HepG2 (cell line): ENCODE data around the gene FAM81A. TPM values are rescaled to one million over a fixed set of nuclear protein-coding genes. Genes with fewer than 3 reads are reported as not detected.

ENCODE experiments used
- ATAC-seq: fragments of 200-7000 bp; cut with Tn5 transposase; 3 replicates; pipeline ENCODE4 v1.9.1; 2020; ENCODE audit warnings: mild to moderate bottlenecking, moderate library complexity
- BruUV-seq: library from RNA; stranded (reverse); fragments of 400-500 nt; replicated peaks from 2 replicates; lab custom pipeline; 2021; lab: Mats Ljungman, UMichigan
- CTCF ChIA-PET: fragments of 300-600 bp; formaldehyde crosslinking; extraction: SDS; loops from one replicate; lab custom pipeline; 2021; ENCODE audit warnings: low total read pairs, inconsistent platforms, low intra/inter-chr PET ratio; lab: Yijun Ruan, JAX
- POLR2A ChIA-PET: fragments of 350-600 bp; sonication (Branson Sonifier 250); formaldehyde crosslinking; loops from one replicate; lab custom pipeline; 2020; ENCODE audit warnings: antibody characterized with exemption, inconsistent platforms; lab: Yijun Ruan, JAX
- DNase-seq: peaks from one replicate; pipeline ENCODE4 v3.0.0-alpha.2; 2015; ENCODE audit warnings: low spot score
- FAIRE-seq: peaks from 3 replicates; lab custom pipeline; 2011; peaks lifted over from hg19 to GRCh38; lab: Jason Lieb, UNC
- H2AFZ ChIP-seq: one replicate; pipeline ENCODE4 v1.6.1; 2011; ENCODE audit warnings: low read length, inconsistent platforms
- H3K27ac ChIP-seq: fragments of 300-600 bp; 3 replicates; pipeline ENCODE4 v1.8.0; 2011; ENCODE audit warnings: mixed run types, mild to moderate bottlenecking, mixed read lengths, low read length, inconsistent platforms; ENCODE audit not compliant: insufficient read depth; ENCODE audit errors: extremely low read length
- H3K27me3 ChIP-seq, 2 experiments: fragments of 200-600 bp in 1 of 2; 2 replicates in 1 of 2; 3 replicates in 1 of 2; pipeline versions ENCODE4 v1.6.0 to v1.8.0; 2011; ENCODE audit warnings: low read length in 2 of 2, mild to moderate bottlenecking in 2 of 2, moderate library complexity in 2 of 2, inconsistent platforms in 1 of 2; ENCODE audit not compliant: insufficient read depth in 2 of 2, control insufficient read depth in 1 of 2
- H3K36me3 ChIP-seq, 2 experiments: fragments of 200-600 bp in 1 of 2; replicated peaks in 1 of 2; 2 replicates in 1 of 2; 3 replicates in 1 of 2; pipeline versions ENCODE4 v1.5.1 to v1.8.0; 2011; ENCODE audit warnings: low read length in 2 of 2, inconsistent platforms in 1 of 2; ENCODE audit not compliant: insufficient read depth in 2 of 2, control insufficient read depth in 1 of 2
- H3K4me1 ChIP-seq: 2 replicates; pipeline ENCODE4 v1.5.1; 2012; ENCODE audit warnings: low read length, inconsistent platforms; ENCODE audit not compliant: insufficient read depth
- H3K4me2 ChIP-seq: 2 replicates; pipeline ENCODE4 v1.6.0; 2011; ENCODE audit warnings: low read depth, low read length, inconsistent platforms
- H3K4me3 ChIP-seq, 3 experiments: fragments of 200-600 bp in 1 of 3; sonication (generic), shearing (Covaris generic) in 1 of 3; replicated peaks in 1 of 3; 2 replicates each; pipeline ENCODE4 v1.5.1; 2011 to 2016; ENCODE audit warnings: low read length in 3 of 3, inconsistent platforms in 2 of 3, low read depth in 2 of 3, mild to moderate bottlenecking in 2 of 3, control low read depth in 1 of 3, mixed read lengths in 1 of 3; ENCODE audit not compliant: insufficient read depth in 1 of 3
- H3K79me2 ChIP-seq: one replicate; pipeline ENCODE4 v1.6.1; 2011; ENCODE audit warnings: low read length, inconsistent platforms; ENCODE audit not compliant: insufficient read depth
- H3K9ac ChIP-seq: 2 replicates; pipeline ENCODE4 v1.6.0; 2011; ENCODE audit warnings: mild to moderate bottlenecking, low read depth, low read length, inconsistent platforms; ENCODE audit not compliant: insufficient read depth
- H3K9me3 ChIP-seq: 2 replicates; pipeline ENCODE4 v1.5.1; 2012; ENCODE audit warnings: mild to moderate bottlenecking, low read length
- H4K20me1 ChIP-seq: 2 replicates; pipeline ENCODE4 v1.6.0; 2011; ENCODE audit warnings: inconsistent platforms, mild to moderate bottlenecking, low read length, moderate library complexity; ENCODE audit not compliant: insufficient read depth
- FOXP1 ChIP-seq, 2 experiments: fragments of 450-650 bp in 1 of 2; IDR thresholded peaks; 2 replicates each; pipeline ENCODE4 v1.6.1; 2017 to 2018; ENCODE audit warnings: antibody characterized with exemption in 1 of 2
- IKZF4 ChIP-seq: sonication (generic); formaldehyde crosslinking; IDR thresholded peaks from 2 replicates; pipeline ENCODE4 v1.5.1; 2020; ENCODE audit warnings: borderline replicate concordance, mild to moderate bottlenecking, low read depth, missing genetic modification reagents; ENCODE audit errors: not compliant biosample characterization
- NFIC ChIP-seq: IDR thresholded peaks from 2 replicates; pipeline ENCODE4 v1.6.1; 2012; ENCODE audit warnings: mild to moderate bottlenecking, low read length, inconsistent platforms
- PHF5A ChIP-seq: IDR thresholded peaks from one replicate; pipeline ENCODE4 v1.6.1; 2018; ENCODE audit warnings: low read depth, missing genetic modification reagents; ENCODE audit not compliant: unreplicated experiment
- PRMT3 ChIP-seq: sonication (generic); formaldehyde crosslinking; IDR thresholded peaks from 2 replicates; pipeline ENCODE4 v1.8.1; 2022; ENCODE audit warnings: low read depth, mild to moderate bottlenecking, moderate library complexity, missing genetic modification reagents, borderline replicate concordance
- RBAK ChIP-seq: sonication (generic); formaldehyde crosslinking; IDR thresholded peaks from 2 replicates; pipeline ENCODE4 v1.5.1; 2020; ENCODE audit warnings: mild to moderate bottlenecking, missing genetic modification reagents
- SOX6 ChIP-seq, 2 experiments: fragments of 450-650 bp in 1 of 2; sonication (generic) in 1 of 2; formaldehyde crosslinking in 1 of 2; IDR thresholded peaks; 2 replicates each; pipeline versions ENCODE4 v1.4.0 to v1.6.1; 2017 to 2020; ENCODE audit warnings: antibody characterized with exemption in 1 of 2, mild to moderate bottlenecking in 1 of 2, missing genetic modification reagents in 1 of 2
- ZFP82 ChIP-seq: sonication (generic); formaldehyde crosslinking; IDR thresholded peaks from 2 replicates; pipeline ENCODE4 v1.5.1; 2020; ENCODE audit warnings: mild to moderate bottlenecking, missing genetic modification reagents, borderline replicate concordance
- ZMYM4 ChIP-seq: sonication (generic); formaldehyde crosslinking; IDR thresholded peaks from 2 replicates; pipeline ENCODE4 v1.8.1; 2023; ENCODE audit warnings: mild to moderate bottlenecking, missing genetic modification reagents
- ZNF235 ChIP-seq: sonication (generic); formaldehyde crosslinking; IDR thresholded peaks from 2 replicates; pipeline ENCODE4 v1.8.1; 2023; ENCODE audit warnings: mild to moderate bottlenecking, missing genetic modification reagents, borderline replicate concordance
- ZNF616 ChIP-seq: sonication (generic); formaldehyde crosslinking; IDR thresholded peaks from 2 replicates; pipeline ENCODE4 v1.5.0; 2020; ENCODE audit warnings: low read depth, mild to moderate bottlenecking, missing genetic modification reagents
- ZNF672 ChIP-seq: sonication (generic); formaldehyde crosslinking; IDR thresholded peaks from 2 replicates; pipeline ENCODE4 v1.8.1; 2022; ENCODE audit warnings: missing genetic modification reagents
- ZNF737 ChIP-seq: sonication (generic); formaldehyde crosslinking; IDR thresholded peaks from 2 replicates; pipeline ENCODE4 v1.5.0; 2020; ENCODE audit warnings: missing genetic modification reagents, mild to moderate bottlenecking, borderline replicate concordance
- ZNF746 ChIP-seq: sonication (generic); formaldehyde crosslinking; IDR thresholded peaks from 2 replicates; pipeline ENCODE4 v1.8.0; 2022; ENCODE audit warnings: mild to moderate bottlenecking, missing genetic modification reagents
- WGBS: methylation state at CpG from one replicate; pipeline ENCODE4 v1.1.6; 2017; ENCODE audit warnings: low lambda C conversion rate; 5-methylcytosine and 5-hydroxymethylcytosine counted together
- in situ Hi-C: cut with HindIII; loops from 2 replicates; pipeline ENCODE4 v1.10.0; 2017; ENCODE audit warnings: low pct_unique_long_range_greater_than_20kb; ENCODE audit not compliant: extremely low pct_ligation_motif_present
- intact Hi-C: fragments of 100-400 bp; cut with micrococcal nuclease; formaldehyde crosslinking; loops from one replicate; pipeline ENCODE4 v1.10.0; 2022; ENCODE audit not compliant: unreplicated experiment
- polyA plus RNA-seq, 8 experiments: library from polyadenylated mRNA; depleted of rRNA in 3 of 8; stranded (reverse) in 7 of 8; unstranded in 1 of 8; fragments of >200 nt; fragmentation: Illumina TruSeq in 4 of 8; extraction: Trizol in 4 of 8; gene quantifications; 2 replicates each; pipeline versions ENCODE4 v1.2.1 to v1.2.3, GENCODE V29; 2011 to 2016; ENCODE audit warnings: low read depth in 4 of 8, missing spikeins in 1 of 8, mixed read lengths in 1 of 8; ENCODE audit not compliant: insufficient read depth in 1 of 8
- total RNA-seq, 5 experiments: library from RNA; depleted of rRNA; stranded (reverse); fragments of >200 nt; fragmentation: Illumina TruSeq; extraction: Trizol; gene quantifications; 2 replicates each; pipeline ENCODE4 v1.2.3, GENCODE V29; 2016; ENCODE audit warnings: low read depth in 1 of 5
- TF ChIP-seq, protein P1 (sequence below): sonication (generic); formaldehyde crosslinking; IDR thresholded peaks from 2 replicates; pipeline ENCODE4 v1.4.0; 2020; ENCODE audit warnings: missing genetic modification reagents
- TF ChIP-seq, protein P2 (sequence below): sonication (generic); formaldehyde crosslinking; IDR thresholded peaks from 2 replicates; pipeline ENCODE4 v1.4.0; 2020; ENCODE audit warnings: mild to moderate bottlenecking, missing genetic modification reagents

FAM81A gene
- total and polyA plus RNA-seq, 2 of the 13 experiments (the other 11 are each of a cell fraction or from before 2014, with no cell fraction given): 0.09 TPM; not detected in 1

DNA sequence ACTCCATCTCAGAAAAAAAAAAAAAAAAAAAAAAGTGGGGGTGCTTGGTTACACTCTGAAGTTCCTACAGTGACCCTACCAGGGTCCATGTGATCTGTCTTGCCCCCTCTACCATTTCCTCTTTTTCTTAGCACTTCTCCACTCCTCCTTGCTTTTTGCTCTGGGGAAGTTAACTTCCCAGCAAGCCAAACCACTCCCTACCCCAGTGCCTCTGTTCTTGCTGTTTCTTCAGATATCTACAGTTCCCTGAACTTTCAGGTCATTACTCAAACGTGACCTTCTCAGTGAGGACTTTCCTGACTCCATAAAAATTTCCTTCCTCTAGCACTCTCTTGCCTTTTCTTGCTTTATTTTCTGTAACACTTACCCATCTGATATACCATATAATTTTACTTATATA is 112.5 kb downstream of the FAM81A start:
- TF ChIP-seq PHF5A (CRISPR knock-in tag) (no peak), ZFP82 (CRISPR knock-in tag) (no peak), ZMYM4 (CRISPR knock-in tag) (no peak), ZNF746 (CRISPR knock-in tag) (no peak), RBAK (CRISPR knock-in tag) (no peak), PRMT3 (CRISPR knock-in tag) (no peak), IKZF4 (CRISPR knock-in tag) (no peak)
- in situ Hi-C loops: no loop called here
- BruUV-seq: no TSS peak
- intact Hi-C loops: loop anchor here (5.0 kb wide), 1 partner anchor 62 kb away; the partner anchor contains the start of gene GCNT3
- H3K4me1 ChIP-seq: peaks cover 84% of the 10 kb centered on the region
- H3K9me3 ChIP-seq: no peaks in the 10 kb centered on the region
- ChIA-PET CTCF (no interaction called here), POLR2A (interaction anchor here (0.6 kb wide), 1 partner anchor 45 kb away, joined by 4 read pairs; no protein-coding TSS in a partner anchor)
- H2AFZ ChIP-seq: no peak overlapping the region
- ATAC-seq (no peak), DNase-seq (no peak), FAIRE-seq (no peak)
- no peaks in the 10 kb centered on the region for H3K79me2 ChIP-seq
- no peaks in the 10 kb centered on the region for H4K20me1 ChIP-seq
- H3K27ac ChIP-seq: no peak overlapping the region
- no peak overlapping the region for H3K9ac ChIP-seq
- H3K27me3 ChIP-seq: peaks cover 3 to 20% of the 10 kb centered on the region in 2 experiments; a peak in 2 of 5 replicates
- no peaks in the 10 kb centered on the region for H3K36me3 ChIP-seq
- 0% methylated on average over 1 of the region's 1 CpG for WGBS
- H3K4me2 ChIP-seq: no peak overlapping the region
- H3K4me3 ChIP-seq: no peak overlapping the region

DNA sequence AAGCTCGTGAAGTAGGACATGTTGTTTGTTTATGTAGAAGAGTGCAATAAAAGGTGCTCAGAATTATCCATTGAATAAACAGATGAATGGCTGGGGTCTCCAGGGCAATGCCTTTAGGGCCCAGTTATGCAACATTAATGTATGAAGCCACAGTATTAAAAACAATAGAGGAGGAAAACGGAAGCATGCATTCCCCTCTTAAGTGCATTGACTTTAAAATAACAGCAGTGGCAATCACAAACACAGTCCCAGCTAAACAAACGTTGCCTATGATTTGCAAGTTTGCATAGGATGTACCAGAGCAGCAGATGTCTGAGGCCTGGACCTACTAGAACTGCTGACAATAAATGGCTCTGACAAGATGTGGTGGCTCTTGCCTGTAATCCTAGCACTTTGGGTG is 113.0 kb downstream of the FAM81A start:
- ChIA-PET CTCF (no interaction called here), POLR2A (interaction anchor here (0.6 kb wide), 1 partner anchor 44 kb away, joined by 4 read pairs; no protein-coding TSS in a partner anchor)
- Histone ChIP-seq H3K27me3 (peaks cover 3 to 20% of the 10 kb centered on the region in 2 experiments; a peak in 2 of 5 replicates), H3K4me1 (peaks cover 84% of the 10 kb centered on the region), H3K4me3 (no peak overlapping the region), H3K79me2 (no peaks in the 10 kb centered on the region), H2AFZ (no peak overlapping the region), H3K4me2 (peak overlapping the region; percentile 8; the same call in 1 of the 2 replicates), H3K27ac (no peak overlapping the region), H4K20me1 (no peaks in the 10 kb centered on the region), H3K9me3 (no peaks in the 10 kb centered on the region), H3K9ac (no peak overlapping the region), H3K36me3 (no peaks in the 10 kb centered on the region)
- ATAC-seq (no peak), DNase-seq (peak; percentile 46), FAIRE-seq (no peak)
- BruUV-seq: no TSS peak
- WGBS: 3% methylated on average over 3 of the region's 3 CpGs
- intact Hi-C loops (loop anchor here (5.0 kb wide), 1 partner anchor 61 kb away; the partner anchor contains the start of gene GCNT3), in situ Hi-C loops (no loop called here)
- no peak for TF ChIP-seq ZNF737 (CRISPR knock-in tag)
- no peak for TF ChIP-seq ZNF235 (CRISPR knock-in tag)
- TF ChIP-seq, protein P1, sequence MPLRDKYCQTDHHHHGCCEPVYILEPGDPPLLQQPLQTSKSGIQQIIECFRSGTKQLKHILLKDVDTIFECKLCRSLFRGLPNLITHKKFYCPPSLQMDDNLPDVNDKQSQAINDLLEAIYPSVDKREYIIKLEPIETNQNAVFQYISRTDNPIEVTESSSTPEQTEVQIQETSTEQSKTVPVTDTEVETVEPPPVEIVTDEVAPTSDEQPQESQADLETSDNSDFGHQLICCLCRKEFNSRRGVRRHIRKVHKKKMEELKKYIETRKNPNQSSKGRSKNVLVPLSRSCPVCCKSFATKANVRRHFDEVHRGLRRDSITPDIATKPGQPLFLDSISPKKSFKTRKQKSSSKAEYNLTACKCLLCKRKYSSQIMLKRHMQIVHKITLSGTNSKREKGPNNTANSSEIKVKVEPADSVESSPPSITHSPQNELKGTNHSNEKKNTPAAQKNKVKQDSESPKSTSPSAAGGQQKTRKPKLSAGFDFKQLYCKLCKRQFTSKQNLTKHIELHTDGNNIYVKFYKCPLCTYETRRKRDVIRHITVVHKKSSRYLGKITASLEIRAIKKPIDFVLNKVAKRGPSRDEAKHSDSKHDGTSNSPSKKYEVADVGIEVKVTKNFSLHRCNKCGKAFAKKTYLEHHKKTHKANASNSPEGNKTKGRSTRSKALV: no peak
- TF ChIP-seq SOX6 (IDR thresholded peaks at IDR 0.05): no peak
- peak; percentile 40; the same call in 1 of the 2 replicates for TF ChIP-seq SOX6 (CRISPR knock-in tag; IDR thresholded peaks at IDR 0.05)
- TF ChIP-seq, protein P2, sequence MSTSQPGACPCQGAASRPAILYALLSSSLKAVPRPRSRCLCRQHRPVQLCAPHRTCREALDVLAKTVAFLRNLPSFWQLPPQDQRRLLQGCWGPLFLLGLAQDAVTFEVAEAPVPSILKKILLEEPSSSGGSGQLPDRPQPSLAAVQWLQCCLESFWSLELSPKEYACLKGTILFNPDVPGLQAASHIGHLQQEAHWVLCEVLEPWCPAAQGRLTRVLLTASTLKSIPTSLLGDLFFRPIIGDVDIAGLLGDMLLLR: no peak
- TF ChIP-seq ZNF616: no peak
- TF ChIP-seq ZNF672 (CRISPR knock-in tag): no peak
- TF ChIP-seq NFIC: no peak
- TF ChIP-seq FOXP1 (IDR thresholded peaks at IDR 0.05): no peak
- 0 out of 2 replicates have a peak, but pooled peaks have one; percentile 8 for TF ChIP-seq FOXP1 (CRISPR knock-in tag; IDR thresholded peaks at IDR 0.05)
